ENCODE results near the gene BCAS4. TPM values are rescaled to one million over a fixed set of nuclear protein-coding genes. Genes with fewer than 3 reads are reported as not detected.

BCAS4 gene
- total and polyA plus RNA-seq, 2 experiments from 2014 or later: 22.2 to 24.8 TPM

Small RNA genes within 50 kb of the gene (small RNA-seq; reads per million reads assigned to genes)
- not detected for gene TMSB4XP6 (ENCODE audit: low replicate concordance)

Other genes with a start within 250 kb of the BCAS4 start
- 6.0 and 6.3 TPM in 2 replicates for gene RIPOR3, start 103.5 kb upstream of the BCAS4 start, total RNA-seq (2014; rRNA removed; shearing (Covaris generic))
- 3.9 and 4.9 TPM in 2 replicates for gene RIPOR3, start 103.5 kb upstream of the BCAS4 start, polyA plus RNA-seq (2016; fragmentation: Nextera tagmentation; extraction: Ambion mirVana)
- gene PARD6B, start 63.5 kb upstream of the BCAS4 start, total RNA-seq (2014; rRNA removed; shearing (Covaris generic)): 29.2 and 39.7 TPM in 2 replicates
- gene PARD6B, start 63.5 kb upstream of the BCAS4 start, polyA plus RNA-seq (2016; fragmentation: Nextera tagmentation; extraction: Ambion mirVana): 20.0 and 23.5 TPM in 2 replicates
- gene ADNP, start 136.4 kb downstream of the BCAS4 start, total RNA-seq (2014; rRNA removed; shearing (Covaris generic)): 95.0 and 98.0 TPM in 2 replicates
- gene ADNP, start 136.4 kb downstream of the BCAS4 start, polyA plus RNA-seq (2016; fragmentation: Nextera tagmentation; extraction: Ambion mirVana): 83.9 and 106 TPM in 2 replicates
- gene DPM1, start 163.5 kb downstream of the BCAS4 start, total RNA-seq (2014; rRNA removed; shearing (Covaris generic)): 71.7 and 80.2 TPM in 2 replicates
- gene DPM1, start 163.5 kb downstream of the BCAS4 start, polyA plus RNA-seq (2016; fragmentation: Nextera tagmentation; extraction: Ambion mirVana): 117 and 130 TPM in 2 replicates
- gene MOCS3, start 163.8 kb downstream of the BCAS4 start, total RNA-seq (2014; rRNA removed; shearing (Covaris generic)): 9.1 and 9.4 TPM in 2 replicates
- gene MOCS3, start 163.8 kb downstream of the BCAS4 start, polyA plus RNA-seq (2016; fragmentation: Nextera tagmentation; extraction: Ambion mirVana): 2.2 and 3.1 TPM in 2 replicates
- gene KCNG1, start 228.0 kb downstream of the BCAS4 start, total RNA-seq (2014; rRNA removed; shearing (Covaris generic)): 26.3 and 31.0 TPM in 2 replicates
- 6.6 and 8.1 TPM in 2 replicates for gene KCNG1, start 228.0 kb downstream of the BCAS4 start, polyA plus RNA-seq (2016; fragmentation: Nextera tagmentation; extraction: Ambion mirVana)

All from GM23338 (cell line).